ENCODE data around the gene DYRK1A.

Gene DYRK1A

GRCh38 chr21:37421306-37421705 lies 54.7 kb downstream of the DYRK1A start:
- DNase-seq: no peak

DNA sequence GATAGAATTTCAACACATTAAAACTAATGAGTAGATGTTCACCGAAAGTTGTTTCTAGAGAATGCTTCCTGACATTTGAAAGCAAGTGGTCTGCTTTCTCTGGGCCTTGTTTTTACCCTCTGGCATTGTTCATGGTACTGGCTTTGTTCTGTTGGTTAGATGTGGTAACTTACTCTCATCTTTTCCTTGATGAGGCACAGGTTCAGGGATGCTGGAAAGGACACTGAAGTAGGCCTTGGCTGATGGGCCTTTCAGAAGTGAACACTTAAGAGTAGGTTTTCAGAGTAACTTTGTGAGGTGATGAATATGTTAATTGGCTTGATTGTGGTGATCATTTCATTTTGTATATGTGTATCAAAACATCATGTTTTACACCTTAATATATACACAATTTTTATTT lies 55.8 kb downstream of the DYRK1A start:
- DNase-seq: no peak

DNA sequence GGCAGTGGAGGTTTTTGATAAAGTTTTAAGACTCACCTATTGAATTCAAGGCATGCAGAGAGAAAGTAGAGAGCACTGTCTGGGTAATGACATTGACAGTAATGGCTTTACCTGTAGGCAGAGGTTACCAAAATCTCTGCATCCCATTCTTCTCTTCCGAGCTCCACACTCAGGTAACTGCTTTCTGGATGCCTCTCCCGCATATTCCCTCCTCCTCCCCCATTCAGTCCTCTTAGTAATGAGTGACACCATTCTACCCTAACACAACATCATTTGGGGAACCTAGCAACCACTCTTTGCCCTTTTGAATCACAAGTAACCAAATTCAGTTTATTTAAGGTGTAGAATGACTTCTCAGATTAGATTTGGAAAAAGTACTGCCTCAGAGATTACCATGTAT lies 56.5 kb downstream of the DYRK1A start:
- no peak for DNase-seq

DNA sequence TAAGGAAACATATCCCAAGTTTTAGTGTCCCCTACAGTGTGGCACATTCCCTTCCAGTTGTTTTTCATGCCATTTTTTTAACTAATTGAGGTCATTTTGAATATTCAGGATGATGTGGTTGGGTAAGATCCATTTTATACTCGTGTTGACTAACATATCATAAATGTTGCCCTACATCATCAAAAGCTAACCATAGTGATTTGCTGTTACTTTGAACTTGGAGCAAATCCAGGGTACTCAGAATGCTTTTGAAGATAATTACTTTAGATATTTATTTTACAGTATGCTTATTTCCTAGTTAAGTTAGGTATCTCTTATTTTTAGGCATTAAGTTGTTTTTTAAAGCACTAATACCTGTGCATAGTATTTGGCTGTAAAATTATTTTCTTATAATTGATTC lies 57.8 kb downstream of the DYRK1A start:
- no peak for DNase-seq

DNA sequence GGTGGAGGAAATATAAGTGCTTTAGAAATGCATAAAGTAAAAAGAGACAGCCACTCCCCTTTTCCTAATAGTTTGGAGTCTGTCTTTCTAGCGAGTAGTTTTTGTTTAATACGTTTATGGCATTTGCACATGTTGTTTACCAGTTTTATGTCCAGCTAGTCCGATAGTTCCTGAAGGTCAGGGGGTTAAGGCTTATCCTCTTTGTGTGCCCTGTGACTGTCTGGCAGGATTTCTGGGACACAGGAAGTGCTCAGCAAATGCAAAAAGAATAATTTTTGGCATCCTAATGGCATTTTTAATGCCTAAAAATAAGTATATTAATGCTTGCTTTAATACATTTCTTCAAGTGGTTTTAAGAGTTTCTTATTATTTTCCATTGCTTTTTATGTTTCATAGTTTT lies 58.4 kb downstream of the DYRK1A start:
- DNase-seq: no peak

- DNase-seq: no peak
Observed at GRCh38 chr21:37425684-37426083, 59.1 kb downstream of the DYRK1A start.

DNA sequence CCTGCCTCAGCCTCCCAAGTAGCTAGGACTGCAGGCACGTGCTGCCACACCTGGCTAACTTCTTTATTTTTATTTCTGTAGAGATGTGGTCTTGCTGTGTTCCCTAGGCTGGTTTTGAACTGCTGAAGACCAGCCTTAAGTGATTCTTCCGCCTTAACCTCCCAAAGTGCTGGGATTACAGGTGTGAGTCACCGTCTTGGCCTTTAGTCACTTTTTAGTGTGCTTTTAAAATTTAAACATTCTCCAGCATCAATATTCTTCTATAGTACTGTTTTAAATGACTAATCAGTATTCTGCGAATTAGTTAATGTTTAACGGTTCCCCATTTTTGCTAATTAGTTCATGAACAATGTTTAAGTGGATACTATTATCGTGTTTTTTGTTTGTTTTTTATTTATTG lies 60.6 kb downstream of the DYRK1A start:
- no peak for DNase-seq

DNA sequence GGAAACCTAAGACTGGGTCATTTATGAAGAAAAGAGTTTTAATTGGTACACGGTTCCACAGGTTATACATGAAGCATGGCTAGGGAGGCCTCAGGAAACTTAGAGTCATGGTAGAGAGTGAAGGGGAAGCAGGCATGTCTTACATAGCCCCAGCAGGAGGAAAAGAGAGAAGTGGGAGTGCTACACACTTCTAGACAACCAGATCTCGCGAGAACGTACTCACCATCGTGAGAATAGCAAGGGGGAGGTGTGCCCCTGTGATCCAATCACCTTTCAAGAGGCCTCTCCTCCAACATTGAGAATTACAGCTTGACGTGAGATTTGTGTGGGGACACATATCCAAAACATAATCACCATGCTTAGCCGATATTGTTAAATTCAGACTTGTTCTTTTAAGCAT lies 62.8 kb downstream of the DYRK1A start:
- DNase-seq: no peak

- DNase-seq: no peak
Observed at GRCh38 chr21:37430184-37430821, 63.7 kb downstream of the DYRK1A start.

- no peak for DNase-seq
Observed at GRCh38 chr21:37431243-37431642, 64.7 kb downstream of the DYRK1A start.

DNA sequence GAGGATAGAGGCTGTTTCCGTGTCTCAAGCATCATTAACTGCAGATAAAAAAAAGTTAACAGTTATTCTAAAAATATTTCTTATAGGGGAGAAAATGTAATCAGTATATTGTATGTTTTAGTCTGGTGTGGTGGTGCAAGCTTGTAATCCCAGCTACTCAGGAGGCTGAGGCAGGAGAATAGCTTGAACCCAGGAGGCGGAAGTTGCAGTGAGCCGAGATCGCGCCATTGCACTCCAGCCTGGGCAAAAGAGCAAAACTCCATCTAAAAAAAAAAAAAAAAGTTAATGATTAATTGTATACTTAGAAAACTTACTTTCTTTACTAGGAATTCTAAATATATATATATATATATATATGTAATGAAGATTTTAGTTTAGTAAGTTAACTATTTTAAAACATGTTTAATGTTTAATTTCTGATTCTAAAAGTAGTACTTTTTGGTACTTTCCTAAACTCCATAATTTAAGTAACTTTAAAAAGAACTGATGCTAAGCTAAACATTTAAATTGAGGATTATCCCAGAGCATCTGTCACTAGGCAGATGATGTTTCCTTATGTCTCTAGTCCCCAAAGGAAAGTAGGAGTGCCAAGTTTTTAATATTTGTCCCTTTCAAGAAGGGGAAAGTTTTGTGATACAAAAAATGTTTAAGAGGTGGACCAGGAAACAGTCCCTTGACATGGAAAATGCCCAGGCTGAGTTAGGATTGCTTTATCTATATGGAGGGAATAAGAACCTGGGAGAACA lies 66.3 kb downstream of the DYRK1A start:
- no peak for DNase-seq

DNA sequence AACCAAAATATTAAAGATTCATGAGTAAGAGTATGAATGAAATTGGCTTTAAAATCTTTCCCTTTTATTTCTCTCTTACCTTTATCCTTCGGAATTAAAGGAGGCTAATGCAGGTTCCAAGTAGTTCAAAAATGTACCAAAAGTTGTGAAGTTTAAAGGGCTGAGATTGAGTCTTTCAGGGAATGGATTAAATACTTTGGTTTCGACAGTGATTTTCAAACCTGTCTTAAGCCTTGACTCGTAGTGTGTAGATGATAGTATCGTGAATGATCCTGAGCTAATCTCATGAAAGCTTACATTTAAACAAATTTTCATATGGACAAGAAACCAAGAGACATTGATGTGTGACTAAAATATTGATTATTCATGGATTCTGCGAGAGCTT lies 66.9 kb downstream of the DYRK1A start:
- no peak for DNase-seq

GRCh38 chr21:37435120-37435519 lies 68.5 kb downstream of the DYRK1A start:
- peak; percentile 21 for DNase-seq

GRCh38 chr21:37435711-37436110 lies 69.1 kb downstream of the DYRK1A start:
- no peak for DNase-seq

DNA sequence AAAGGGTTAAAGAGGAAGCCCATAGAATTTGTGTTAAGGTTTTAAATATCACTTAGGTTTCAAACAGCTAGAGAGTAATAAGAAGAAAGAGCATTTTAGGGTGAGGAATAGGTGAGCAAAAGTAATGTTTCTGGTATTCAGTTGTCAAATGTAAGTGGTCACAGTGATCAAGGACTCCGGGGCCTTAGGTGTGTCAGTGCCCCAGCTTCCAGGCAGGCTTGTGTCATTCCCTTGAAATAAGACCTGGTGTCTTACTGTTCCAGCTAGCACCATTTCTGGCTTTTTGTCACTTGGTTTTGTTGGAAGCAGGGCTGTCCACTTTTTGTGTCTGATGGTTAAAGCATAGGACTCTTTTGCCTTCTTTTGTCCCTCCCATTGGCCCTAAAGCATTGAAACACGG lies 69.6 kb downstream of the DYRK1A start:
- DNase-seq: no peak

DNA sequence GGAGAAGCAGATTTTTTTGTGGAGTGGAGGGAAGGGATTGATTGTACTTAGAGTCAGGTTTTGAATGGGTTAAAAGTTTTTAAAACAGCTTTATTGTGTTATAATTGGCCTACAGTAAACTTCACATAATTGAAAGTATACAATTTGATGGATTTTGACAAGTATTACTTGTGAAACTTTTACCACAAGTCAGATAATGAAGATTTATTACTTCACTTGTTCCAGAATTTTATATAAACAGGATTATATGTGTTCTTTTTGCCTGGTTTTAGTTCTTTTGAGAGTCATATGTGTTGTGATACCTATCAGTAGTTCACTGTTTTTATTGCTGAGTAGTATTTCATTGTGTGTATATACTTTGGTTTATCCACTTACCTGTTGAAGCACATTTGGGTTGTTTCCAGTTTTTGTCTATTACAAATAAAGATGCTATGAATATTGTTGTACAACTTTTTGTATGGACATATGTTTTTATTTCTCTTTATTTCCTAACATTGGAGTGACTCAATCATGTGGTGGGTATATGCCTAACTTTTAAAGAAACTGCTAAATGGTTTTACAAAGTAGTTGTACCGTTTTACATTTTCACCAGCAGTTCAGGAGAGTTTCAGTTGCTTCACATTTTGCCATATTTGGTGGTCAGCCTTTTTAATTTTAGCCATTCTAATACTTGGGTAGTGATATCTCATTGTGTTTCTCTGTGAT lies 71.0 kb downstream of the DYRK1A start:
- no peak for DNase-seq

DNA sequence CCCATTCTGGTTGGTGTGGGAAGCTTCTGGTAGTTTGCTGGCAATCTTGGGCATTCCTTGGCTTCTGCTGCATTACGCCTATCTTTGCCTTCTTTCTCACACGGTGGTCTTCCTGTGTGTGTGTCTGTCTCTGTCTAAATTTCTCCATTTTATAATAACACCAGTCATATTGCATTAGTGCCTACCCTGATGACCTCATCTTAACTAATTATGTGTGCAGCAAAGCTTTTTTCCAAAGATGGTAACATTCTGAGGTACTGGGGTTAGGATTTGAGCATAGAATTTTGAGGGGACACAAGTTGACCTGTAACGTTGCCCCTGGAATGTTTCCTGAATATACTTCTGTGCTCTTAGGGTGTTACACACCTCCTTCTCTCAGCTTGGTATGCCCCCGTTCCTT lies 77.1 kb downstream of the DYRK1A start:
- DNase-seq: no peak

DNA sequence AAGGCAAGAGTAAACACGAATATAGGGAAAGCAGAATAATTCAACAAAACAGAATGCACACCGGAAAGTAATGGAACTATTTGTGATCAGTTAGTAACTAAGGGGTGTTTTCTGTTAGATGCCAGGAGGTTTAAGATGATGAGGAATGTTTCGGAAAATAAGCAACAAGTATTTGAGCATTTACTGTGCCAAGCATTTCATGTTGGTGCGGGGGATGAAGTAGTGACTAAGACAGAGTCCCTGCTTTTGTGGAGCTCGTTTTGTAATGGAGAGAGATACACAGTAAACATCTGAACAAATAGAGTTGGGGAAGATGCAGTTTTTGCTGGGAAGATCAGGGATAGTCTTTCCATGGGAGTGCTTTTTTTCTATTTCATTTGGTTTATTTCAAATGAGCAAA lies 78.7 kb downstream of the DYRK1A start:
- no peak for DNase-seq

DNA sequence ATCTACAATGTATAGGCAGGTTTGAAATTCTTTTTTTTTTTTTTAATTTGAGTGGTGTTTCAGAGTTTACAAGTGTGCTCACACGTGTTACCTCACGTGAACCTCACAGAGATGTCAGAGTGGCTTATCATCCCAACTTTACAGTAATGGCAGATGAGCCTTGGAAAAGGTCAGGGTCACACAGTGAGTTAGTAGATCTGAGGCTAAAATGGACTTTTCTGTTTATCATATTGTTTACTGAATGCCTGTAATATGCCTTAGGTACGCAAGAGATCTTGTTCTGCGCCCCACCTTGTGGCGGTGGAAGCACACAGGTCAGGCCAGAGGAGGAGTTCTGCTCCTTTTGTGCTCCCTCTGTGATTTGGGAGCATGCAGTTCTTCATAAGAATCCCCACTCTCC lies 80.0 kb downstream of the DYRK1A start:
- no peak for DNase-seq

GRCh38 chr21:37447288-37447936 lies 80.8 kb downstream of the DYRK1A start:
- DNase-seq: no peak

- no peak for DNase-seq
Observed at GRCh38 chr21:37449302-37449937, 82.8 kb downstream of the DYRK1A start.

DNA sequence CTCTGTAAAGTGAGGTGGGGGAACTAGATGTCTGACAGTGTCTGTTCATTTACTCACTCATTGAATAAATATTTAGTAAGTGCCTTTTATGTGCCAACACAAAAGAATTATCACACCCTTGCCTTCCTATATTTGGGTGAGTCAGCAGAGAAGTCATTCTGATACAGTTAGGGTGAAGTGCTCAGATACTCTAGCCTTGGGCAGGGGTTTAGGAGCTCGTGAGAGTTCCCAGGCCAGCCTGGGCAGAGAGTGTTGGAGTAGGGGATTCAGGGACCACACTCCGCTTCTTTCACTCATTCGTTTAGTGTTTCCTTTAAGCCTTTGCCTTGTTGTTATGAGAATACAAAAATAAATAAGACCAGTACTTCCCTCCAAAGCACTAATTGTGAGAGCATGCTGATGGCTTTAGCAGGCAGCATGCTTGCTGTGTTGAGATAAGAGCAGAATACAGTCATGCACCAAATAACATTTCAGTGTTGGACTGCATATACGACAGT lies 83.9 kb downstream of the DYRK1A start:
- DNase-seq: no peak

GRCh38 chr21:37451446-37451845 lies 84.9 kb downstream of the DYRK1A start:
- DNase-seq: no peak

Data from activated CD4-positive, alpha-beta T cell treated with anti-CD3 and anti-CD28 coated beads, Interleukin-2, amount 50 U/mL, for 1 hour (primary cell).